Activated CD4-positive, alpha-beta memory T cell treated with anti-CD3 and anti-CD28 coated beads, Interleukin-2, amount 10 ng/mL, durations not matched to agents 7 days and 5 days (primary cell): Measurements from ENCODE around the gene CTNNA2. TPM values are rescaled to one million over a fixed set of nuclear protein-coding genes. Genes with fewer than 3 reads are reported as not detected.

Source experiments
- CTCF ChIA-PET: fragments of 350-600 bp; sonication (Branson Sonifier 250); formaldehyde crosslinking; loops from one replicate; lab custom pipeline; 2021; ENCODE audit warnings: antibody characterized with exemption, inconsistent platforms; lab: Charles Lee
- POLR2A ChIA-PET: fragments of 350-600 bp; sonication (Branson Sonifier 250); formaldehyde crosslinking; loops from one replicate; lab custom pipeline; 2021; ENCODE audit warnings: antibody characterized with exemption; lab: Charles Lee
- DNase-seq: peaks from one replicate; pipeline ENCODE4 v3.0.0-alpha.2; 2020
- H3K27ac Mint-ChIP-seq: one replicate; pipeline ENCODE4 v1.8.0; 2021; ENCODE audit warnings: mild to moderate bottlenecking, mixed read lengths
- H3K27me3 Mint-ChIP-seq: one replicate; pipeline ENCODE4 v1.8.0; 2021; ENCODE audit warnings: mixed read lengths
- H3K36me3 Mint-ChIP-seq: one replicate; pipeline ENCODE4 v1.8.0; 2021; ENCODE audit warnings: low read depth, mixed read lengths
- H3K4me1 Mint-ChIP-seq: one replicate; pipeline ENCODE4 v1.8.0; 2021; ENCODE audit warnings: mixed read lengths
- H3K4me3 Mint-ChIP-seq: one replicate; pipeline ENCODE4 v1.8.0; 2021; ENCODE audit warnings: mild to moderate bottlenecking, mixed read lengths
- H3K9me3 Mint-ChIP-seq: one replicate; pipeline ENCODE4 v1.8.0; 2021; ENCODE audit warnings: mixed read lengths
- total RNA-seq, 2 experiments: library from RNA; stranded (reverse); gene quantifications; one replicate each; pipeline ENCODE4 v1.2.3, GENCODE V29; 2021

Gene CTNNA2
- total RNA-seq, 2 experiments from 2014 or later: not detected

DNA sequence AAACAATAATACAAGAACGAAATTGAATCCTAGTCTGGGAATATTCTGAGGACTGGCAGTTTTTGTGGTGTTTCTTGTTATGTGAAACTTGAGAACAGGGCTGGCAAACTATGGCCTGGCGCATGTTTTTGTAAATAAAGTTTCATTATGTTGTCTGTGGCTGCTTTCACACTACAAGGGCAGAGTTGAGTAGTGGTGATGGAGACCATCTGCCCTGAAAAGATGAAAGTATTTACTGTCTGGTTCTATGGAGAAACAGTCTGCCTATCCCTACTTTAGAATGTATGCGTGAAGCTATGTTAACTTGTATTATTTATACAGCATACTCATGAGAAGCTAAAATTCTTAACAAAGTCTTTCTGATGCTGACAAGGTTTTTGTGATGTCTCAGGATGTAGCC is 439.8 kb downstream of the CTNNA2 start:
- ChIA-PET POLR2A (no interaction called here), CTCF (no interaction called here)
- H3K27ac Mint-ChIP-seq: no peak overlapping the region
- H3K4me1 Mint-ChIP-seq: no peaks in the 10 kb centered on the region
- peaks cover 2% of the 10 kb centered on the region for H3K9me3 Mint-ChIP-seq
- no peak for DNase-seq
- no peaks in the 10 kb centered on the region for H3K27me3 Mint-ChIP-seq
- H3K4me3 Mint-ChIP-seq: no peak overlapping the region
- H3K36me3 Mint-ChIP-seq: no peaks in the 10 kb centered on the region

GRCh38 chr2:79960035-79960434 is 447.2 kb downstream of the CTNNA2 start:
- ChIA-PET CTCF (no interaction called here), POLR2A (no interaction called here)
- Mint-ChIP-seq H3K27ac (no peak overlapping the region), H3K4me3 (no peak overlapping the region), H3K9me3 (peaks cover 15% of the 10 kb centered on the region), H3K36me3 (no peaks in the 10 kb centered on the region), H3K27me3 (no peaks in the 10 kb centered on the region), H3K4me1 (no peaks in the 10 kb centered on the region)
- DNase-seq: no peak

DNA sequence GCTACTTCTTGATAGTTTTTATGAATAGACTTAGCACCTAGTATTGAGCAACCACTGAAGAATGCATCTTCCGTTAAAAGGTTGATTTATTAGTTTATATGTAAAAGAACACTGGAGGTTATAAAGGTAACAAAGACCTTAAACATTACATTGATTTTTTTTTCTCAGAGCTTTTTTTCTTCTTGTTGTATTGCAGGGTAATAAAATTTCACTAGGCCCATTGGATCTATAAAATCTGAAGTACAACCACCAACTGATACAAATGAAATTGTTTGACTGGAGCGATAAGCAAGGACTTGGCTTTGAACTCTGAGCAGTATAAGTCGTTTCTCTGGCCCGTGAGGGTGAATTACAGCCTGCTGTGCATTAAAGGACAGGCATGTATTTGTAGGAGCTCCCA is 447.7 kb downstream of the CTNNA2 start:
- no peak overlapping the region for H3K27ac Mint-ChIP-seq
- H3K9me3 Mint-ChIP-seq: peaks cover 15% of the 10 kb centered on the region
- CTCF ChIA-PET: no interaction called here
- no peaks in the 10 kb centered on the region for H3K36me3 Mint-ChIP-seq
- no peak for DNase-seq
- H3K4me3 Mint-ChIP-seq: no peak overlapping the region
- no peaks in the 10 kb centered on the region for H3K4me1 Mint-ChIP-seq
- H3K27me3 Mint-ChIP-seq: no peaks in the 10 kb centered on the region
- POLR2A ChIA-PET: no interaction called here

DNA sequence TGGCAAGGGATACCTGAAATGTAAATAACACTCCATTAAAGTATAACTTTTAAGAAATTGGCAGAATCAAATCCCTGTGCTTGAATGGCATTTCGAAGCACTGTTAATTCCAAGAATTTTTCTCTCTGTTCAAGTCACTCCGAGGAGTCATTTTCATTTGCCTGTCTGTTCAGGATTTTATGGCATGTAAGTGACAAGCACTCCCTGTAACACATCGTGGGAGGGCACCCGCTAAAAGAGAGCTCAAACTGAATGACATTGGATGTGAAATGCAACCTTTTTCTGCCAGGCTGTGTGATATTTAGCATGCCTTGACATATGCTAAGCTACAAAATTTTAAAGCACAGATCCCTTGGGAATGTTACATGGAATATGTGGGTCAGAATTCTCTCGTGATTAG is 452.1 kb downstream of the CTNNA2 start:
- ChIA-PET CTCF (no interaction called here), POLR2A (no interaction called here)
- H3K4me1 Mint-ChIP-seq: no peaks in the 10 kb centered on the region

DNA sequence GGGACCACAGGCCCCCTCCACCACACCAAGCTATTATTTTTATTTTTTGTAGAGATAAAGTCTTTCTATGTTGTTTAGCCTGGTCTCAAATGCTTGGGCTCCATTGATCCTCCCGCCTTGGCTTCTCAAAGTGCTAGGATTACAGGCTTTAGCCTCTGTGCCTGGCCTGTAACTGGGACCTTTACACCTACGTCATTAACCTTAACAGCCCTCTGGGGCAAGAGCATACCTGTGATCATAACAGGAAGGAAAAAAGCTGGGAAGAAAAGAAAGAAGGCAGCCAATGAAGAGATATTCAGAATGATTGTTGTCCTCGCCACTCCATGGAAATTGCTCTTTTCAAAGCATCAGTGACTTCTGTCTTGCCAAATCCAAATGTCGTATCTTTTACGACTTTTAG is 453.5 kb downstream of the CTNNA2 start:
- H3K4me3 Mint-ChIP-seq: no peak overlapping the region
- no peak for DNase-seq
- H3K36me3 Mint-ChIP-seq: no peaks in the 10 kb centered on the region
- ChIA-PET POLR2A (no interaction called here), CTCF (no interaction called here)
- H3K4me1 Mint-ChIP-seq: no peaks in the 10 kb centered on the region
- H3K9me3 Mint-ChIP-seq: peaks cover 11% of the 10 kb centered on the region
- no peaks in the 10 kb centered on the region for H3K27me3 Mint-ChIP-seq
- H3K27ac Mint-ChIP-seq: no peak overlapping the region

More for the DNA sequence above, 452.1 kb downstream of the CTNNA2 start:
- Mint-ChIP-seq H3K27ac (no peak overlapping the region), H3K4me3 (no peak overlapping the region), H3K36me3 (no peaks in the 10 kb centered on the region), H3K9me3 (peaks cover 11% of the 10 kb centered on the region), H3K27me3 (no peaks in the 10 kb centered on the region)
- DNase-seq: no peak

DNA sequence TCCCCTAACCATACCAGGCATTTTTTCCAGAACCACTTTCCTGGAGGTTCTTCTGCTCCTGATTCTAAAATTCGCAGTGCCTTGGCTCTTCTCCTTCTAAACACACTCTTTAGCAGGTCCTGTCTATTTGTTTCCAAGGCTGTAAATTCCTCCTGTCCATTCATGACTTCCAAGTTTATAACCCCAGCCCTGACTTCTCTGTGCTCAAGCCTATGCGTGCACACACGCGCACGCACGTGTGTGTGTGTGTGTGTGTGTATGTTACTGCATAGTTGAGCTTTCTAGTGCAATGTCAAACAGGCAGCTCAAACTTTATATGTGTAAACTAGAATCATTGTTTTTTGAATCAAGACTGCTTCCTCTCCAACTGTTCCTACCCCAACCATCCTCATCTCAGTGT is 454.0 kb downstream of the CTNNA2 start:
- Mint-ChIP-seq H3K9me3 (peaks cover 10% of the 10 kb centered on the region), H3K27me3 (no peaks in the 10 kb centered on the region), H3K4me3 (no peak overlapping the region), H3K4me1 (no peaks in the 10 kb centered on the region), H3K27ac (no peak overlapping the region), H3K36me3 (no peaks in the 10 kb centered on the region)
- CTCF ChIA-PET: no interaction called here
- DNase-seq: no peak
- POLR2A ChIA-PET: no interaction called here

- no peaks in the 10 kb centered on the region for H3K9me3 Mint-ChIP-seq
- POLR2A ChIA-PET: no interaction called here
- H3K4me3 Mint-ChIP-seq: no peak overlapping the region
- no peak overlapping the region for H3K27ac Mint-ChIP-seq
- no peaks in the 10 kb centered on the region for H3K36me3 Mint-ChIP-seq
- H3K4me1 Mint-ChIP-seq: no peaks in the 10 kb centered on the region
- H3K27me3 Mint-ChIP-seq: no peaks in the 10 kb centered on the region
- CTCF ChIA-PET: no interaction called here
- DNase-seq: no peak
Observed at GRCh38 chr2:79971807-79972206, 459.0 kb downstream of the CTNNA2 start.

DNA sequence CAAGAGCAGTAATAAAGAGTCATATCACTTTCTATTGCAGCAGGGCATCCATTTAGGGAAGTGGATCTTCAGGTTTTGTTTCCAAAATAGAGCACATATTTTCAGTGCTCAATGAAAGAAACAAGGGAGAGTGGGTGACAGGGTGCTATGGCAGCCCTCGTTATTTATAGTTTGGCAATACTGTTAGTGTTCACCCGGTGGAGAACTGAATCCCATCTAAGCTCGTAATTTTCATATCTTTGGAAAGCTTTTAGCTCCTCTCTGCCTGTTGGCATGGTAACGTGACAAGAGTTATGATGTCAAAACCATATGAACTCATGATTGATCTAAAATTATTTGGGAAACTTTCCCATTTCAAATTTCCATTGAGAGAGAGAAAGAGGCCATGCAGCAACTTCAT is 459.8 kb downstream of the CTNNA2 start:
- ChIA-PET POLR2A (no interaction called here), CTCF (no interaction called here)
- Mint-ChIP-seq H3K27ac (no peak overlapping the region), H3K4me1 (no peaks in the 10 kb centered on the region), H3K4me3 (no peak overlapping the region), H3K36me3 (no peaks in the 10 kb centered on the region), H3K9me3 (no peaks in the 10 kb centered on the region), H3K27me3 (no peaks in the 10 kb centered on the region)
- DNase-seq: no peak

DNA sequence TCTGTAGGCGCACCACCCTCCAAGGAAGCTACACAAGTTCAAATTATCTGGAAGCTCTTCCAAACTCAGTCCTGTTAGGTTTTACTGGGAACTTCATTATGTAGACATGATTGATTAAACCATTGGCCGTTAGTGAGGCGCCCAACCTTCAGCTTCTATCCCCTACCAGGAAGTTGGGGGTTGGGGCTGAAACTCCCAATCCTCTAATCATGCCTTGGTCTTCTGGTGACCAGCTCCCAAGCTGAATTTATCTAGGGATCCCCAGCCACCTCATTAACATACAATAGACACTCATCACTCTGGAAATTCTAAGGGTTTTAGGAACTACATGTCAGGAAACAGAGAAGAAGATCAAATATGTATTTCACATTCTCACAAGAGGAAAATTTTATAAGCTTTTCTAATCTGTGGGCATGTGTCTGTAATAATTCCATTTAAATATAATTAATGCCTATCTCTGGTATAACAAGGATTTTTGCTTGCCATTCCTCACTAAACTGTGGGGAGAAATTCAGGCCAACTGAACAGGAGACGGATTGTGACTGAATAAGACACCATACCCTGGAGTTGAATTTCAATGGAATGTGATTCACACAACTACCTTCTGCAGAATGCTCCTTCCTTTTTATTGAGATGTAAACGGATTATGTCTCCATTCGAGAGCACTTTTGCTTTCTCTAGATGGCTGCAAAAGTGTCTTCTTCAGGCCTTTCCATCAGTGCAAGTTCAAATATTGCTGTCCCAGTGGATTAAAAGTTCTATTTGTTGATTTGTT is 463.1 kb downstream of the CTNNA2 start:
- no peaks in the 10 kb centered on the region for H3K36me3 Mint-ChIP-seq
- H3K4me3 Mint-ChIP-seq: no peak overlapping the region
- ChIA-PET POLR2A (no interaction called here), CTCF (no interaction called here)
- no peaks in the 10 kb centered on the region for H3K27me3 Mint-ChIP-seq
- H3K4me1 Mint-ChIP-seq: no peaks in the 10 kb centered on the region
- H3K27ac Mint-ChIP-seq: no peak overlapping the region
- DNase-seq: no peak
- no peaks in the 10 kb centered on the region for H3K9me3 Mint-ChIP-seq

DNA sequence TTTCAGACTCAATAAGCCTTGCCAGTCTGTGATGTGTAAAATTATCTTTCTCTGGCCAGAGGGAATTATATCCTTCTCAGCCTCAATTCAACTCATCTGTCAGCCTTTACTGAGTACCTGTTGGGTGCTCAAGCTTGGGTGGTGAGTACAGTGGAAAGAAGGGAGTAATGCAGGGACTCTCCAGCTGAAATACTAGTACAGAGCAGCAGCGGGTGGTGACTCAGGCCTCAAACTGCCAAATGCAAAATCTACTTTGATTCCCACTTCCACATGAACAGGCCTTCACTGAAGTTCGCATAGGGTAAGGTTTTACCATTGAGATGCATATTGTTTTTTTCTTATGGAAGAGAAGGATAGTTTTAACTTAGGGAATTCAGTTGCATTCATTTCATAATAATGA is 464.9 kb downstream of the CTNNA2 start:
- no peaks in the 10 kb centered on the region for H3K36me3 Mint-ChIP-seq
- H3K27me3 Mint-ChIP-seq: no peaks in the 10 kb centered on the region
- H3K4me1 Mint-ChIP-seq: no peaks in the 10 kb centered on the region
- POLR2A ChIA-PET: no interaction called here
- no peak overlapping the region for H3K4me3 Mint-ChIP-seq
- CTCF ChIA-PET: no interaction called here
- H3K9me3 Mint-ChIP-seq: no peaks in the 10 kb centered on the region
- DNase-seq: no peak
- no peak overlapping the region for H3K27ac Mint-ChIP-seq

DNA sequence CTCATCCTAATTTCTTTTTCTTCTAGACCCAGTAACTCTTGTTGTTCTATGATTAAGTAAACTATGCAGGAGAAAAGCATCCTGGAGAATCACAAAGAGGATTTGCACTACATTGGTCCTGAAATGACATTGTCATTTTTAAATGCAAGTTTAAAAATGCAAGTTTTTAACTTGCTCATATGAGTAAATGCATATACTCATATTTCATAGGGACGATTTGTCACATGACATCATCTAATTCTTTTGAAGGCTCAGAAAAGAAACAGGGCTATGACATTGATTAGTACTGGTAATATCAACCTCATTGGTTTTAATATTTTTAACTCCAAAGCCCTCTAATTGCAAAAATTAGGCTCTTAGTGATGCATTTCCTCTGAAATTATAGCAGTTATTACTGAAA is 467.3 kb downstream of the CTNNA2 start:
- no peak overlapping the region for H3K4me3 Mint-ChIP-seq
- H3K9me3 Mint-ChIP-seq: no peaks in the 10 kb centered on the region
- CTCF ChIA-PET: no interaction called here
- no peaks in the 10 kb centered on the region for H3K27me3 Mint-ChIP-seq
- no peak for DNase-seq
- H3K4me1 Mint-ChIP-seq: no peaks in the 10 kb centered on the region
- POLR2A ChIA-PET: no interaction called here
- no peak overlapping the region for H3K27ac Mint-ChIP-seq
- no peaks in the 10 kb centered on the region for H3K36me3 Mint-ChIP-seq

GRCh38 chr2:79980816-79981215 is 468.0 kb downstream of the CTNNA2 start:
- Mint-ChIP-seq H3K27ac (no peak overlapping the region), H3K36me3 (no peaks in the 10 kb centered on the region), H3K9me3 (no peaks in the 10 kb centered on the region), H3K27me3 (no peaks in the 10 kb centered on the region), H3K4me3 (no peak overlapping the region), H3K4me1 (no peaks in the 10 kb centered on the region)
- DNase-seq: no peak
- ChIA-PET CTCF (no interaction called here), POLR2A (no interaction called here)

- Mint-ChIP-seq H3K36me3 (no peaks in the 10 kb centered on the region), H3K27ac (no peak overlapping the region), H3K4me3 (no peak overlapping the region), H3K27me3 (no peaks in the 10 kb centered on the region), H3K9me3 (no peaks in the 10 kb centered on the region), H3K4me1 (no peaks in the 10 kb centered on the region)
- CTCF ChIA-PET: no interaction called here
- no peak for DNase-seq
- POLR2A ChIA-PET: no interaction called here
Observed at GRCh38 chr2:79981316-79981715, 468.5 kb downstream of the CTNNA2 start.

DNA sequence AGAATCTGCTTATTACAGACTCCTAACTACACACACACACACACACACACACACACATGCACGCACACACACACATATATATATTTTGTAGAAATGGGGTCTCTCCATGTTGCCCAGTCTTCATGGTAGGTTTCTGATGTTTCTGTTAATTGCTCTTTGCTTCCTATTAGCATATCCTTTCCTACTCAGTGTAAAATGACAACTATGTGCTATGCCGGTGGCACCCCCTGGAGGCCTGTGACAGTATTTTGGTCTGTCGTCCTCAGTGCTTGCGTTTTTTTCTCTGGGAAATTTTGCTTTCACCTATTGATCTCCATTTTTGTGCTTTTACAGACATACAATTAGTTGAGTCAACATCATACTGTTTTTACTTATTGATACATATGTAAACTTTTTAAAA is 469.6 kb downstream of the CTNNA2 start:
- Mint-ChIP-seq H3K4me3 (no peak overlapping the region), H3K9me3 (no peaks in the 10 kb centered on the region), H3K36me3 (no peaks in the 10 kb centered on the region), H3K27me3 (no peaks in the 10 kb centered on the region), H3K4me1 (no peaks in the 10 kb centered on the region), H3K27ac (no peak overlapping the region)
- DNase-seq: no peak
- POLR2A ChIA-PET: no interaction called here
- CTCF ChIA-PET: no interaction called here
